ENCODE data around the gene ZRANB1. TPM values are rescaled to one million over a fixed set of nuclear protein-coding genes. Genes with fewer than 3 reads are reported as not detected.

The ZRANB1 gene
- polyA plus RNA-seq, 4 donors: 21.6 to 29.1 (median 26.1) TPM

GRCh38 chr10:124918191-124918830 lies 23.6 kb upstream of the ZRANB1 start:
- no peak for DNase-seq (ENCODE audit: low read depth in 4 of 4, low spot score in 2 of 4)

DNA sequence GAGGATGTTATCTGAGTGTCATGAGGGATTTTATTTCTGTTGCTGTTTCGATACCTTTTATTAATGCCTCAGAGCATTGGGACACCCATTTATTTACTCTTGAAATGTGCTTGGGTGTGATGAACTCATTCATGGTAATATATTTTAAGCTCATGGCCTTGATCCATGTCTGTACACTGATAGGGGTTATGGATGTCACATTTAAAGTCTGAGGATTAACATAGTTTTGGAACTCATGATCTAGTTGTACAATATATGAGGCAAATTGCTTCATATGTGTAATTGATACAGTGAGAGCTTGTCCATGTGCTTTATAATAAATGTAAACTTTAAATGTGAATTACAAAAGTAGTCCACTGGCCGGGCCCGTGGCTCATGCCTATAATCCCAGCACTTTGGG lies 23.0 kb upstream of the ZRANB1 start:
- no peak for DNase-seq (ENCODE audit: low read depth in 4 of 4, low spot score in 2 of 4)

GRCh38 chr10:124921261-124921660 lies 20.7 kb upstream of the ZRANB1 start:
- no peak for DNase-seq (ENCODE audit: low read depth in 4 of 4, low spot score in 2 of 4)

- DNase-seq (ENCODE audit: low read depth in 4 of 4, low spot score in 2 of 4): no peak
These were observed 18.2 kb upstream of the ZRANB1 start for GRCh38 chr10:124923684-124924083.

GRCh38 chr10:124926548-124926947 lies 15.4 kb upstream of the ZRANB1 start:
- no peak for DNase-seq (ENCODE audit: low read depth in 4 of 4, low spot score in 2 of 4)

DNA sequence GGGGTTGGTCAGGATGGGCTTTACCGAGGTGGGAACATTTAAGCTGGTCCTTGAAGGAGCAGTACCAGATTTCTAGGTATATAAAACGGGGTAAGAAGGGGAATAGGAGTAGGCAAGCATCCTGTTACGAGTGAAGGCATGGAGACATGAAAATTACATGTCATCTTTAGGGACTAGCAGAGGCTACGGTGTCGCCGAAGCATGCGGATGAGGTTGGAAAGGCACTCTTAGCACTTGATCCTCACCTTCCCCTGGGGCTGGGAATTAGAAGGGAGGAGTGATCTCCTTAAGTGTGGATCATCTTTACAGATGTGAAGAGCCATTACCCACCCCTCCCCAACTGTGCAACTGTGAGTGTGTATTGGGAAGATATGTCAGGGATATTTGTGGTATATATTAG lies 13.8 kb upstream of the ZRANB1 start:
- DNase-seq (ENCODE audit: low read depth in 4 of 4, low spot score in 2 of 4): no peak

DNA sequence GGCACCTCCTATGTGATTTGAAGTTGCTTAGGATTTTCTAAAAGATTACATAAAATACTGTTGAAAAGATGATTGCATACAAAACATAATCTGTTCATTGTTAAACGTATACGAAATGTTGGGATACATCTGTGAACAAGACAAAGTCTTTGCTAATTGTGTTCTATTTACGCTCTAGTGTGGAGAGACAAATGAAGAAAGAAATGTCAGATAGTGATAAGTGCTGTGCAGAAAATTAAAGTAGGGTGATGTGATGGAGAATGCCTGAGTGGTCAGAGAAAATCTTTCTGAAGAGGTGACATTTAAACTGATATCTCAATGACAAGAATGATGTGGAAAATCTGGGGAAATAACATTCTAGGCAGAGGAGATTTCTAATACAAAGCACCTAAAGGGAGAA lies 13.4 kb upstream of the ZRANB1 start:
- no peak for DNase-seq (ENCODE audit: low read depth in 4 of 4, low spot score in 2 of 4)

DNA sequence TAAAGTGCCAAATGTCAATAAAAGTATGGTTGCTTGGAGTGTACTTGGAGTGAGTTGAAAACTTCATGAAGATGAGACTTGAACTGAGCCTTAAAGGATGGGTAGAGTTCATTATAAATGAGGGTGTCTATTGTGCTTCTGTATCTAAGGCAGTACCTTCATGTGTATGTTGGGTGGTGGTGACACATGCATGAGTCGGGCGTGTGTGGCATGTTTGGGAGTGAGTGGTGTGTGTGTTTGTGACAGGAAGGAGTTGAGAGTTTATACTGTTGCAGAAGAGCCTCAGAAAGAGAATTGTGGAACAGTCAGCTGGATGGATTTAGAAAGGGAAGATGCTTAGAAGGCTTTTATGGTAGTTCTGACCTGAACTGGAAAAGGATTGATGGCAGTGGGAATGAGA lies 6.0 kb upstream of the ZRANB1 start:
- DNase-seq (ENCODE audit: low read depth in 4 of 4, low spot score in 2 of 4): no peak

DNA sequence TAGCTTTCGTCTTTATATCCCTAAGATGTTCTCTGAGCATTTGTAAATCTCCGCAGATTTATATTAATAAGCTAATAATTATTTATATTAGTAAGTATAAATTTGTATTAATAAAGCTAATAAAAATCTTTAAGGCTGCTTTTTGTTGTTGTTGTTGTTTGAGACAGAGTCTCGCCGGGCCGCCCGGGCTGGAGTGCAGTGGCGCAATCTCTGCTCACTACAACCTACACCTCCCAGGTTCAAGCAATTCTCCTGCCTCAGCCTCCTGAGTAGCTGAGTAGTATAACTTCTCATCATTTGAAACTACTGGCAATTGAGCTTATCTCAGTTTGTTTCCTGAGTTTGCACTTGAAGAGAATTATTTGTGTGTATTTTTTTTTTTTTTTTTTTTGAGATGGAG lies 5.1 kb upstream of the ZRANB1 start:
- DNase-seq (ENCODE audit: low read depth in 4 of 4, low spot score in 2 of 4): no peak

DNA sequence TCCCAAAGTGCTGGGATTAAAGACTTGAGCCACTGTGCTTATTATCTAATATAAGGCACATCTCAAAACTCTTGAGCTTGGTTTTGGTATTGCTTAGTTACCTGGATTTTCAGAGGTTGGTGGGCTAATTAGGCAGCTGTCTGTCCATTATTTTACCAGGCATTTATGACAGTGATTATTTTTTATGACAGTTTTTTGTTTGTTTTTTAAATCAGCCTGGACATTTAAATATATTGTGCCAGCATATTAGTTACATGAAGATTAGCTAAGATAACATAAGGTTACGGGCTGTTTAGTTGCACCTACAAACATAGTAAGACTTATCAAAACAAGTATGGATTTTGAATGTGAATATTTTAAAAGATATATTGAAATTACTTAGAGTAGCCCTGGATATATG lies 2.6 kb upstream of the ZRANB1 start:
- no peak for DNase-seq (ENCODE audit: low read depth in 4 of 4, low spot score in 2 of 4)

DNA sequence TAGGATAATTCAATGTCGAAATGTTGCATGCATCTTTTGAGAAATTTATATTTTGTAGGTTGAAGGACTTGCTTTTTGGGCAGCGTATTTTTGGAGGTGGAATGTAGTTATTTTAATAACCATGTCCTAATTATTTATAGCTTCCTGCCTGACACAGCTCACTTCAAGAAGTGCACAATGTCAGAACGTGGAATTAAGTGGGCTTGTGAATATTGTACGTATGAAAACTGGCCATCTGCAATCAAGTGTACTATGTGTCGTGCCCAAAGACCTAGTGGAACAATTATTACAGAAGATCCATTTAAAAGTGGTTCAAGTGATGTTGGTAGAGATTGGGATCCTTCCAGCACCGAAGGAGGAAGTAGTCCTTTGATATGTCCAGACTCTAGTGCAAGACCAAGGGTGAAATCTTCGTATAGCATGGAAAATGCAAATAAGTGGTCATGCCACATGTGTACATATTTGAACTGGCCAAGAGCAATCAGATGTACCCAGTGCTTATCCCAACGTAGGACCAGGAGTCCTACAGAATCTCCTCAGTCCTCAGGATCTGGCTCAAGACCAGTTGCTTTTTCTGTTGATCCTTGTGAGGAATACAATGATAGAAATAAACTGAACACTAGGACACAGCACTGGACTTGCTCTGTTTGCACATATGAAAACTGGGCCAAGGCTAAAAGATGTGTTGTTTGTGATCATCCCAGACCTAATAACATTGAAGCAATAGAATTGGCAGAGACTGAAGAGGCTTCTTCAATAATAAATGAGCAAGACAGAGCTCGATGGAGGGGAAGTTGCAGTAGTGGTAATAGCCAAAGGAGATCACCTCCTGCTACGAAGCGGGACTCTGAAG lies 620 bp downstream of the ZRANB1 start:
- DNase-seq (ENCODE audit: low read depth in 4 of 4, low spot score in 2 of 4): no peak

DNA sequence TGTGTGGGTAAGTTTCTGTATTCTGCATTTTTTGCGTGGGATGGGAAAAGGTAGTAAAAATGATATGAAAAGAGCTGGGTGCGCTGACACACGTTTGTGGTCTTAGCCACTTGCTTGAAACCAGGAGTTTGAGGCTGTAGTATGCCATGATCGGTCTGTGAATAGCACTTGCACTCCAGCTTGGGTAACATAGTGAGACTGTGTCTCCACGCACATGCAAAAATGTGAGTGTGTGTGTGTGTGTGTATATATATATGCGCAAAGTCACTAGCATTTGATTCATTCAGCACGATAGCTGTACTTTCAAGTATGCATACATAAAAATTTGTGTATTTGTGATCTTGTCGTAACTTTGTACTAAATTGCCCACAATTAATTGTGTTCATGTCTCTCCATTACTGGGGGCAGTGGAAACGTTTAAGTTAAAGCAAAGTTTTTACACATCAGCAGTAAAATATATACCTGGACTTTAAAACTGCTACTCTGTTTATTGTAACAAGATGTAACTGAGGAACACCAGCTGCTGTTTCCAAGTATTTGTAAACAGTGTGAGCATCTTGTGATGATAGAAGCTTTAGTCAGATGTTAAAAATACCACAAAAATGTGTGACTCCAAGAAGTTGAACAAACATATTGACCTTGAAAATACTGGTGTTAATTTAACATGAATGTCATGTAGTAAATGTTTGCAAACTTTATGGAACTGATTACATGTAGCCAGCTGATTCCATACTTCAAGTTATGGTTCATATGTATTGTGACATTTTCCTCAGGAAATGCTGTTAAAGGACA lies 1.6 kb downstream of the ZRANB1 start:
- DNase-seq (ENCODE audit: low read depth in 4 of 4, low spot score in 2 of 4): no peak

- no peak for DNase-seq (ENCODE audit: low read depth in 4 of 4, low spot score in 2 of 4)
These were observed 3.1 kb downstream of the ZRANB1 start for GRCh38 chr10:124944982-124945381.

DNA sequence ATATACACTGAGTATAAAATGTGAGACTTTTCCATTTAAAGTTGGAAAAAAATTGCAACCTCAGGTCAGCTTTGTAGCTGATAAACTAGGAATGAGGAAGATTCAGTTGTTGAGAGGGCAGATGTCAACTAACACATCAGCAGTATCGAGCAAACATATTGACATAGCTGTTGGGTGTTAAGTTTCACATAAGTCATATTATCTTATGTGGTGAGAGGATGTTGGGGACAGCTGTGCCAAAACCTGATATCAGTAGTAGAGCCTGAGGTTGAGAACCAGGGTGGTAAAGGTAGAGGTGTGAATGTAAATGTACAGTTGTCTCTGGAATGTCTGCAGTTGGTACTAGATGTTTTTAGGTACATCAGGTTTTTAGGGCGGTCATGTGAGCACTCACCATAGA lies 5.0 kb downstream of the ZRANB1 start:
- no peak for DNase-seq (ENCODE audit: low read depth in 4 of 4, low spot score in 2 of 4)

GRCh38 chr10:124949543-124949942 lies 7.6 kb downstream of the ZRANB1 start:
- no peak for DNase-seq (ENCODE audit: low read depth in 4 of 4, low spot score in 2 of 4)

- no peak for DNase-seq (ENCODE audit: low read depth in 4 of 4, low spot score in 2 of 4)
These were observed 10.2 kb downstream of the ZRANB1 start for GRCh38 chr10:124952123-124952522.

GRCh38 chr10:124953421-124953820 lies 11.5 kb downstream of the ZRANB1 start:
- DNase-seq (ENCODE audit: low read depth in 4 of 4, low spot score in 2 of 4): no peak

DNA sequence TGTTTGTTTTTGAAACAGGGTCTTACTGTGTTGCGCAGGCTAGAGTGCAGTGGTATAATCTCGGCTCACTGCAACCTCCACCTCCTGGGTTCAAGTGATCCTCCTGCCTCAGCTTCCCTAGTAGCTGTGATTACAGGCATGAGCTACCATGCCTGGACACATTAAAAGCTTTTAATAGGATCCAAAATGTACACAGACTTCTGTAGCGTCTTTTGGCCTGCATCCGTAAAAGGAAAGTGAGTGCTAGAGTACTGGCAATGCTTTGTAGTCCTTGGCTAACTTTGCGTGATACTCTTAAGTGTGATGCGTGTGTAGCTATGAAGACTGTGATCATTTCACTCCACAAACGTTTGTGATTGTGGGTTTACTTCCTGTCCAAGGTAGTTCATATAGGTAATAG lies 13.3 kb downstream of the ZRANB1 start:
- DNase-seq (ENCODE audit: low read depth in 4 of 4, low spot score in 2 of 4): no peak

- no peak for DNase-seq (ENCODE audit: low read depth in 4 of 4, low spot score in 2 of 4)
These were observed 13.9 kb downstream of the ZRANB1 start for GRCh38 chr10:124955868-124956267.

DNA sequence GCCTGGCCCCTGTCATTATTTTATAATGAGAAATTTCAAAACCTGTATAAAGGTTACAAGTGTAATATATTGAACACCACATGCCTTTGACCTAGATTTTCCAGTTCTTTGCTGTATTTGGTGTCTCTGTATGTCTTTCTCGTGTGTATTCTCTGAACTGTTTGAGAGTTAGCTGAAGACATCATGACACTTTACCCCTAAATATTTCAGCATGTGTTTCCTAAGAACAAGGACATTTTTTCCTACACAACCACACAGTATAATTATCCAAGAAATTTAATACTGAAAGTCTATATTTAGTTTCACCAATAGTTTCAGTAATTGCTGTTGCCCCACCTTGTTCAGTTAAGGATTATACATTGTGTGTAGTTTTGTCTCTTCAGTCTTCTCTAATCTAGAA lies 14.8 kb downstream of the ZRANB1 start:
- no peak for DNase-seq (ENCODE audit: low read depth in 4 of 4, low spot score in 2 of 4)

DNA sequence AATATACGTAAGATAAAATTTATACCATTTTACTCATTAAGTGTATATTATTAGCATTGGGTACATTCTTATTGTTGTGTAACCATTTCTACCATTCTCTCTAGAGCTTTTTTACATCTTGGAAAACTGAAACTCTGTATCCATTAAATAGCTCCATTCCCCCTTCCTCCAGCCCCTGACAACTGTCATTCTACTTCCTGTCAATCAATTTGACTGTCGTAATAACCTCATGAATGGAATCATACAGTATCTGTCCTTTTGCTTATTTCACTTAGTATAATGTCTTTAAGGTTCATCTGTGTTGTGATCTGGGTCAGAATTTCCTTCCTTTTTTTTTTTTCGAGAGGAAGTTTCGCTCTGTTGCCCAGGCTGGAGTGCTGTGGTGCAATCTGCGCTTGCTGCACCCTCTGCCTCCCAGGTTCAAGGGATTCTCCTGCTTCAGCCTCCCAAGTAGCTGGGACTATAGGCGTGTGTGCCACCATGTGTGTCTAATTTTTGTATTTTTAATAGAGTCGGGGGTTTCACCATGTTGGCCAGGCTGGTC lies 15.6 kb downstream of the ZRANB1 start:
- no peak for DNase-seq (ENCODE audit: low read depth in 4 of 4, low spot score in 2 of 4)

Measured in left renal cortex interstitium (tissue), 4 donors.